Measurements from ENCODE around the gene PHF14. TPM values are rescaled to one million over a fixed set of nuclear protein-coding genes. Genes with fewer than 3 reads are reported as not detected.

PHF14 gene
- total and polyA plus RNA-seq, 2 donors (not counting 3 experiments of a cell fraction or from before 2014, with no cell fraction given): 8.8 to 43.4 TPM

DNA sequence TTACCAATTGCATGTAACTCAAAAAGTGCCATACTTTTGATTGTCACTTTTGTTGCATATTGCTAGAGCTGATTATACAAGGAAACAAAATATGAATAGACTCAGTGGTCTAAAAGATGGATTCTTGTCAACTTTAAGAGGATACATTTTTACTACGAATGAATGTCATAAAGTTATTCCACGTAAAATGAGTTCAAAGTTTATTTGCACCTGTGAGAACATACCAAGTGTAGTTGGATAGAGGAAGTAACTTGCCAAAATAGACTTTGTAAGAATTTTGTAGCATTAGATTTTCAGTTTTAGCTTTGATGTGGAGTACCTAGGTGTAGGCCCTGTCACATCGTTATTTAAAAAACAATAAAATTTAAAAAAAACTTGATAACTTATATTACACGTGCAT lies 106.2 kb downstream of the PHF14 start:
- Histone ChIP-seq H3K79me2 (ENCODE audit: control insufficient read depth, insufficient read depth, low read length) (no peaks in the 10 kb centered on the region), H3K27ac (ENCODE audit: insufficient read depth, low read depth, low read length) (no peak overlapping the region), H3K4me2 (ENCODE audit: insufficient read depth, low read length) (no peak overlapping the region), H4K20me1 (replicated peaks; ENCODE audit: control insufficient read depth, extremely low read depth, insufficient read depth, low read length) (no peaks in the 10 kb centered on the region), H3K4me3 (replicated peaks in 1 of 3; ENCODE audit: insufficient read depth in 1 of 3, low read depth in 1 of 3, low read length in 3 of 3) (no peak overlapping the region), H3K36me3 (ENCODE audit: control insufficient read depth in 2 of 2, extremely low read depth in 1 of 2, insufficient read depth in 2 of 2, low read length in 2 of 2) (no peaks in the 10 kb centered on the region), H3K27me3 (ENCODE audit: control insufficient read depth in 2 of 2, insufficient read depth in 2 of 2, low read length in 2 of 2) (no peaks in the 10 kb centered on the region), H3K9ac (replicated peaks; ENCODE audit: extremely low read depth, insufficient read depth, low read length) (no peak overlapping the region), H3K9me1 (replicated peaks; ENCODE audit: control insufficient read depth, extremely low read depth, insufficient read depth, low read length) (no peaks in the 10 kb centered on the region), H3K9me3 (replicated peaks; ENCODE audit: control insufficient read depth, insufficient read depth, low read length) (no peaks in the 10 kb centered on the region), H3K4me1 (ENCODE audit: control insufficient read depth, extremely low read depth, insufficient read depth, low read length) (no peaks in the 10 kb centered on the region), H2AFZ (ENCODE audit: low read depth, low read length) (no peak overlapping the region)
- TF ChIP-seq POLR2AphosphoS5 (IDR thresholded peaks at IDR 0.05; ENCODE audit: insufficient read depth, low read depth, low read length) (no peak), MYC (IDR thresholded peaks at IDR 0.05; ENCODE audit: low read depth, low read length) (no peak), FOS (IDR thresholded peaks at IDR 0.05; ENCODE audit: borderline replicate concordance, insufficient read depth, low read length) (no peak), GATA2 (IDR thresholded peaks at IDR 0.05; ENCODE audit: insufficient read depth, insufficient read length, low read depth, low read length) (no peak), JUN (IDR thresholded peaks at IDR 0.05; ENCODE audit: borderline replicate concordance, insufficient read depth, insufficient read length, low read depth) (no peak), POLR2A (IDR thresholded peaks at IDR 0.05; ENCODE audit: low read depth, low read length) (no peak), EZH2 (IDR thresholded peaks at IDR 0.05; ENCODE audit: borderline replicate concordance, low read depth, low read length, severe bottlenecking) (no peak)
- TF ChIP-seq, protein P1, sequence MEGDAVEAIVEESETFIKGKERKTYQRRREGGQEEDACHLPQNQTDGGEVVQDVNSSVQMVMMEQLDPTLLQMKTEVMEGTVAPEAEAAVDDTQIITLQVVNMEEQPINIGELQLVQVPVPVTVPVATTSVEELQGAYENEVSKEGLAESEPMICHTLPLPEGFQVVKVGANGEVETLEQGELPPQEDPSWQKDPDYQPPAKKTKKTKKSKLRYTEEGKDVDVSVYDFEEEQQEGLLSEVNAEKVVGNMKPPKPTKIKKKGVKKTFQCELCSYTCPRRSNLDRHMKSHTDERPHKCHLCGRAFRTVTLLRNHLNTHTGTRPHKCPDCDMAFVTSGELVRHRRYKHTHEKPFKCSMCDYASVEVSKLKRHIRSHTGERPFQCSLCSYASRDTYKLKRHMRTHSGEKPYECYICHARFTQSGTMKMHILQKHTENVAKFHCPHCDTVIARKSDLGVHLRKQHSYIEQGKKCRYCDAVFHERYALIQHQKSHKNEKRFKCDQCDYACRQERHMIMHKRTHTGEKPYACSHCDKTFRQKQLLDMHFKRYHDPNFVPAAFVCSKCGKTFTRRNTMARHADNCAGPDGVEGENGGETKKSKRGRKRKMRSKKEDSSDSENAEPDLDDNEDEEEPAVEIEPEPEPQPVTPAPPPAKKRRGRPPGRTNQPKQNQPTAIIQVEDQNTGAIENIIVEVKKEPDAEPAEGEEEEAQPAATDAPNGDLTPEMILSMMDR (IDR thresholded peaks at IDR 0.05; ENCODE audit: extremely low read depth in 1 of 2, insufficient read depth in 1 of 2, low read depth in 1 of 2, low read length in 2 of 2): no peak
- TF ChIP-seq, protein P2, sequence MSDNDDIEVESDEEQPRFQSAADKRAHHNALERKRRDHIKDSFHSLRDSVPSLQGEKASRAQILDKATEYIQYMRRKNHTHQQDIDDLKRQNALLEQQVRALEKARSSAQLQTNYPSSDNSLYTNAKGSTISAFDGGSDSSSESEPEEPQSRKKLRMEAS (IDR thresholded peaks at IDR 0.05; ENCODE audit: insufficient read depth, insufficient read length): no peak
- intact Hi-C loops (cut with micrococcal nuclease) (loop anchor here (2.0 kb wide), 1 partner anchor 49 kb away; no protein-coding TSS in a partner anchor), dilution Hi-C loops (cut with MboI; ENCODE audit: extremely low pct_ligation_motif_present, low sequenced_read_pairs) (no loop called here)
- DNase-seq (ENCODE audit: low read depth, low spot score) (no peak), FAIRE-seq (no peak)
- no TSS peak for BruUV-seq (replicated peaks)
- ChIA-PET POLR2A (no interaction called here), CTCF (interaction anchor here (1.0 kb wide), 1 partner anchor 18 kb away, joined by 4 read pairs; no protein-coding TSS in a partner anchor)
